HG02938 (cell line): ENCODE measurements around the gene ATG14.
"Not testable (repeated sequence)": the region's sequence is repeated elsewhere in the genome, so short reads cannot be mapped to it uniquely, and the experiment has no call there.

Experiments
- ATAC-seq: cut with Tn5 transposase; IDR thresholded peaks from one replicate; pipeline ENCODE4 v1.9.1; 2021; ENCODE audit warnings: mild to moderate bottlenecking, moderate library complexity; ENCODE audit not compliant: unreplicated experiment

ATG14 gene

DNA sequence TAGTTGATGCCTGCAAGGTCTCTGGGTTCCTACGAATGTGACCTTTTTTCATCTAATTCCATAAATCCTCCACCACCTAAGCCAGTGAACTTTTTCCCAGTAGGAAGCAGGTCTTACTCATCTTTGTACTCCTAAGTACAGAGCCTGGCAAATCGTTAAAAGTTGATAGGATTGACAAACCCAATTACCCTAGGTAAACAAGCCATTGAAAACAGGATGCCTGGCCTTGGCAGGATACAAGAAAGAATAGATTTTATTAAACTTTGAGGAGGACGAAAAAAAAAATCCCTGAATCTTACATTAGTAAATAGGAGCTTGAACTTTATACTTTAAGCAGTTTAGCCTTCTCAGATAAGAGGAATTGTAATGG is 23.2 kb upstream of the ATG14 start:
- no peak for ATAC-seq

DNA sequence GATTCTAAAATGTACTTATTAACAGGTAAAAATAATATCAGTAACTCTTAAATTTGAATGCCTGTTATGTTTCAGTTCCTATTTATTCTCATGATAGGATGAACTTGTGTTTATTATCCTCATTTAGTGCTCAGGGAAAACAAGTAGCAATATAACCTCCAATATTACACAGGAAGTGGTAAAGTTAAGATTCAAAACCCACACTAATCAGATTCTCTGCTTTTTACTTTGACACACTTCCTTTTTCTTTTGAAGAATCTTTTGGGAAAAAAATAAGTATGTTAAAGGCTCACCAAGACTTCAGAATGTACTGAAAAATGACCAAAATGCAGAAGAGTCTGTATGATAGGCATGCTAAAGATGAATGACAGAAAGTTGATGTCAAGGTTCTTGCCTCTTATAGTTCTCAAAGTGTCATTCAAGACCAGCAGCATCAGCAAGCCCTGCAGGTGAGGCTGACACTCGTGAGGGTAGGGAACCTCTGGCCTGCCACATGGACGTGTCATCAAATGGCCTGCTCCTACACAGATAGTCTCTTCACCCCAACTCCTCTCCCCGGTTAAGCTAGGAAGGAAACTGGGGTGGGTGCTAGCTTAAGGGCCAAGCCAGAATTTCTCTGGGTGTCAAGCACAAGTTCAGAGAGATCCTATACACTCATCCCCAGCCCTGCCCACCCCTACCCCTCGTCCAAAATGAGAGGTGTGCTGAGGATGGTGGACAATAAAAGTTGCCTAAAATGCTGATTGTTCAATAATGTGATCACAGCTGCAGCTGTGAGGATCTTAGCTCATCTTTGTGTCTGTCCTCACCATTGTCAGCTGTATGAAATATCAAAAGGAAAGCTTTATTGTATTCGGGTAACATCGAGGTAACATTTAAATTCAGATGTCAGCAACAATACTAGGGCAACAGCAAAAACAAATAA is 22.5 kb upstream of the ATG14 start:
- no peak for ATAC-seq

DNA sequence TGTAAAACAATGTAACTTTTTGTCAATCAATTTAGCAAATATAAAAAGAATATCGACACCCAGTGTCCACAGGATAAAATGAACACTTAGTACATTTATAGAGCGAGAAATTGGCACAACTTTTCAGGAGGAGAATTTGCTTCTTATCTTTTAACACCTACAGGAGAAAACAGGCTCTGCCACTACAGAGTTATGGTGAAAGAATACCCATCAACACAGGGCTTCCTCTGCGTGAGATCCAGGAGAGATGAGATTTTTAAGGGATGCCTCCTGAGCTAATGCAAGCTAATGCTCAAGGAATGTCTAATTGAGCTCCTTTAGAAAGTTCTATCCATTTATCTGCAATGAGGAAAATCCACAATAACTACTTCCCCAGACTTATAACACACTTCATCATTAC is 21.0 kb upstream of the ATG14 start:
- no peak for ATAC-seq

DNA sequence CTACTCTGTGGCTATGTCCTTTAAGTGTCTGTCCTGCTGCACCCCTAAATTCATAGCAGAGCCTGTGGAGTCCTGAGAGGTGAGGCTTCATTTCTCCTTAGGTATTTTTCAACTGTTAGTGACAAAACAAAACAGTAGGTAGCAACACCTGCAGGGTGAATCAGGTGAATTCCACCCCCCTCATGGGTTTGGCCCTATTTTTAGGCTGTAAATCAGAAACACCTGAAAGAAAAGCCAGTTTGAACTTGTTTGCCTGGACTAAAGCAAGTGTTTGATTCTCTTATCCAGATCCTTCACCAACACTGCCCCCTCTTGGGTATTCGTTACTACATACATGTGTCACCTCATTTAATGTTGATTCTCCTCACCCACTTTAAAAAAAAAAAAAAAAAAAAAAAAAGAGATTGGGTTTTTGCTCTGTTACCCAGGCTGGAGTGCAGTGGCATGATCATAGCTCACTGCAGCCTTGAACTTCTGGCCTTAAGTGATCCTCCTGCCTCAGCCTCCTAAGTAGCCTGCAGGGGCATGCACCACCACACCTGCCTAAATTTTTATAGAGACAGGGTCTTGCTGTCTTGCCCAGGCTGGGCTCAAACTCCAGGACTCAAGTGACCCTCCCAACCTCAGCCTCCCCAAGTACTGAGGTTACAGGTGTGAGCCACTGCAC is 18.5 kb upstream of the ATG14 start:
- no peak for ATAC-seq

DNA sequence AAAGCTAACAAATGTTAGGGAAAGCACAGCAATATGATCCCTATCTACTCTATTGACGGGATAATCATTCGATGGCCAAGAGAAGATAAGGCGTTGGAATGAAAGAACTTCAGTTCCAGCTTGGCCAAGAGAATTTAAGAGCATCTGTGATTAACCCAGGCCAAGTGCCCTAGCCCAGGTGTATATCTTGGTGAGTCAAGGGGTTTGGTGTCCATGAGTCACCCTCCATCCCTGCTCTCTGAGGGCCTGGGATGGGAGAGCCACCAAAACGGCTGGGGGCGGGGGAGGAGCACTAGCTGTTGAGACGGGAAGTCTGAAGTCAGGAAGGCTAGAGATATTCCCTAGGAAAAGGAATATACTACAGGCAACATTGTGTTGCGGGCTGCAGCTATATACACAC is 15.8 kb upstream of the ATG14 start:
- ATAC-seq: no peak

DNA sequence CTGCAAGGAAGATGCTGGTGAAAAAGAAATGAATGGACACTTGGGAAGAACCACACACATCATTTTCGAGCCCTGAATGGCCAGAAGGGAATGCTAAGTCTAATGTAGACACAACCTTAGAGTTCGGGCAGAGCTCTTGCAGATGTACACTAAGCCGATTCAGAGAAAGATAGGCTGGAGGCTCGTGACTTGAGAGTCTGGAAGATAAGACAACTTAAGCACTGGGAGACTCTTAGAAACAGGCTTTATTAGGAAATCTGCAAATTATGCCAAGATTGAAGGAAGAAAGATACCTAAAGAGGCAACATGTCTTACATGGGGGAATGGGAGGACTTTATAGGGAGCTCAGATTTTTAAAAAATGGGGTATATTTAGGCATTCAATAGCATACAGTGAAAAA is 15.3 kb upstream of the ATG14 start:
- no peak for ATAC-seq

DNA sequence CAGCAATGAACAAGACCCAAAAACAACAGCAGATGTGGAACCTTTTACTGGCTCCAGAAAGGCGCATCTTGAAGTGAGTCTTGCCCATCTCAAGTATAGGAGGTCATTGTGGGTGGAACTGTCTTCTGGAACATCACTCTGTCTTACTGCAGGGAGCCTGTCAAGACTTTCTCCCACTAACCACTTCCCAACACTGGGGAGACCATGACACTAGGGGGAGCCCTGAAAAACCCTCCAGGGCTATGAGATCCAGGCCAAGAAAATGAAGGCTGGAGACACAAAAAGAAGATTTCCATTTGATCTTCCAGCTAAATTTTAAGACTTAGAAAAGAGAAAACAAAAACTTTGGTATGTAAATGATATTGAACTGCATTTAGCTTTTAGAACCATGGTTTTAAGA is 13.5 kb upstream of the ATG14 start:
- ATAC-seq: no peak

DNA sequence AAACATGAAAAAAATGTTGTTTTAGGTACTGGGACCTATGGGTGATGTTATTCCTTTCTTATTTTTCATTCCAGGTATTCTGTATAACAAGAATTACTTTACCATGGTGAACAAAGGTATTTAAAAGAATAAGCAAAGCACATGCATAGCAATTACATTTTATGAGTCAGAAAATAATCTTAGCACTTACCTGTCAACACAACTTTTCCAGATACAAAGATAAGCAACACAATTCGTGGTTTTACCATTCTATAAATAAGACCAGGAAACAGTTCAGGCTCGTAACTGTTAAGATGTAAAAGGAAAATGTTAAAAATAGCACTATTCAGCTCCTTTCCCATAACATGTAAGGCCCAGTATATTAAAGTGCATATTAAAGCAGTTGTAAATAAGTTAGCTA is 12.3 kb upstream of the ATG14 start:
- ATAC-seq: no peak

DNA sequence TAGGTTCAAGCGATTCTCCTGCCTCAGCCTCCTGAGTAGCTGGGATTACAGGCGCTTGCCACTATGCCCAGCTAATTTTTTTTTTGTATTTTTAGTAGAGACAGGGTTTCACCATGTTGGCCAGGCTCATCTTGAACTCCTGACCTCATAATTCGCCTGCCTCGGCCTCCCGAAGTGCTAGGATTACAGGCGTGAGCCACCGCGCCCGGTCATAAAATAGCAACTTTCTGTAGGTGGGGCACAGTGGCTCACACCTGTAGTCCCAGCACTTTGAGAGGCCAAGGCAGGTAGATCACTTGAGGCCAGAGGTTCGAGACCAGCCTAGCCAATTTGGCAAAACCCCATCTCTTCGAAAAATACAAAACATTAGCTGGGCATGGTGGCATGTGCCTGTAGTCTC is 10.7 kb upstream of the ATG14 start:
- ATAC-seq: not testable (repeated sequence)

DNA sequence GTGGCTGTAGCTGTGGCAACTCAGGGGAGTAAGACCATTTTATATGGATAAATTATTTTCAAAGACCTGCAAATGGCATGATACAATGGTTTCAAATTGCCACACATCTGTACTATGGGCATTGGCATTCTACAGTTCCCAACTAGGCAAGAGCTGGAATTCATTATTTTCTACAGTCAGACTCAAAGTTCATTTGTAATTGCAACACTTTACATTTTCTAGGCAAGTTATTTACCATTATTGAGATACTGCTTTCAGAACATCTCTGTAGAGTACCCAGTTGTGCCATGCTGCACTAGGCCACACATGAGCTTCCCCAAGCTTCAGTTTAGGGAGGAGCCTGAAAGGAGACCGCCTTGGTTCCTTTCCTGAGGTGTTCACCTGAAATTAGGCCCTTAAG is 8.0 kb upstream of the ATG14 start:
- ATAC-seq: no peak

DNA sequence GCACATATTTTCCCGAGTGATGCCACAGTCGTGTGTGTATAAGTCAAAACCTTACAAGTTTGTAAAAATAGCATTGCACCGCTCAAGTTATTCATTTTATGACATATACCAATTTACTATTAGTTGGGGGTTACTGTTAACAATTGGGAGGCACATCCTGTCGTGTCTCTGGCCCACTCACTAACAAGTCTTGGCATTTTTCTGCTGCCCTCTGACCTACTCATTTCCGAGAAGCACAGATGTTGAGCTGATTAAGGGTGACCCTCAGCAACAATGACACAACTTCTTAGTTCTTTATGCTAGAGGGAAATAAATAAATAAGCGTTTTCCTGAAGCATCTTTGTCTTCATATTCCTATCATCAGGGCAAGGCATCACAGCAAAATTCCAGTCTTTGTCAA is 6.8 kb upstream of the ATG14 start:
- ATAC-seq: no peak

DNA sequence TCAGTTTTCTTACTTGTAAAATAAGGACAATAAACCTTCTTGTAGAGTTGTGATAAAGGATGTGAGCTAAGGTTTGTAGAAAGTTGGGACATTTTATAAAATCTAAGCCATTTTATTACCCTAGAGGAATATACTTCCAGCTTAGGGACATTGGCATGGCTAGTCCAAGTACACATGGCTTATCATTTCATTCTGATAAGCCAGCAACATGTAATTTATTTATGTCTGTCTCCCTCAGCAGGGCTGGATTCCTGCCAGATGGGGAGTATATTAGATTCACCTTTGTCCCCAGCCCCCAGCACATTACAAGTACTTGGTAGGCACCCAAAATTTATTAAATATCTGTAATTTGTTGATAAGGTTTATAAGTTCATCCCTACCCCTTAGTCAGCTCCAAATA is 6.3 kb upstream of the ATG14 start:
- ATAC-seq: no peak

DNA sequence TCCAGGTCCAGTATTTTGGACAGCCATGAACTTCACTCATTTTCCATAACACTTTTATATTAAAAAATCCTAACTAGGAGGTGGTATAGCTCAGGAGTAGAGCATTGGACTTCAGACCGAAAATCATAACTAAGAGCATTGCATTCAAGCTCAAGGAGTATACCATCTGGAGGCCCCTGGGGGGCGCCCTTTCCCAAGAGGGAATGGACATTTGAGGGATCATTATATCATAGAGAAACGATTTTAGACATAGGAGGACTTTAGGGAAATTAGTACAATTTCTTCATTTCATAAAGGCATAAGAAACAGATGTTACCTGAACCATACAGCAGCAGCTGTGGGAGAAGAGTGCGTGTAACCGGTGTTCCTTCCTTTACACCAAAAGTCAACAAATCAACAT is 5.2 kb upstream of the ATG14 start:
- no peak for ATAC-seq

DNA sequence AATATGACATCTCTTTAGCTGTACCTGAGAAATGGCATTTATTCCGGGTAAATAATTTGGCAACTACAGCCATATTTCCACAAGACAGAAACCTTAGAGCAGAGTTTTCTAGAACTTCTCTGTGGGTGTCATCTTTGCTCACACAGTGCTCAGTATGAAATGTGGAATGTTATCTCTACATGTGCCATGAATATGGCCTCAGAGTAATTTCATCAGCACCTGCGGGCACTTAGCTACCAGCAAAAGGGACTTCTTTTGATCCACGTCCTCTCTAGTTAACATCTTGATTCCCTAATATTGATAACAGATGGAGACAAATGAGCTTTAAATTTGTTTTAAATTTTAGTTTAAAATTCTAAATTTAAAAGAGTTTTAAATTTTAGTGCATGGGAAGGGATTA is 2.9 kb upstream of the ATG14 start:
- no peak for ATAC-seq

DNA sequence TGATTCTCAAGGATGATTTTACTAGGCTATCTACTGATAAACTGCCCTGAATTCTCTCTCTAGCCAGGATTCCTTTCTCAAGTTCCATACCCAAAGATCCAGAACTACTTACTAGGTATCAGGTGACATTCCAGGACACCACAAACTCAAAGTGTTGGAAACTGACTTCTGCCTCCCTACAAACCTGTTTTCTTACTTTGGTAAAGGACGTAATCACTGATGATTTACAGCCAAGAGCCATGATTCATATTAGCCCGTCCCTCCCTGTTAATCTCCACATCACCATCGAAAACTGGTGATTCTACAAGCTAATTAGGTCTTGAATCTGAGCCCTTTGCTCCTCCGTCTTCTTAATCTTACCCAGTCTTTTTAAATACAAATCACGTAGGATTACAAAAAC is 1.0 kb upstream of the ATG14 start:
- ATAC-seq: no peak

DNA sequence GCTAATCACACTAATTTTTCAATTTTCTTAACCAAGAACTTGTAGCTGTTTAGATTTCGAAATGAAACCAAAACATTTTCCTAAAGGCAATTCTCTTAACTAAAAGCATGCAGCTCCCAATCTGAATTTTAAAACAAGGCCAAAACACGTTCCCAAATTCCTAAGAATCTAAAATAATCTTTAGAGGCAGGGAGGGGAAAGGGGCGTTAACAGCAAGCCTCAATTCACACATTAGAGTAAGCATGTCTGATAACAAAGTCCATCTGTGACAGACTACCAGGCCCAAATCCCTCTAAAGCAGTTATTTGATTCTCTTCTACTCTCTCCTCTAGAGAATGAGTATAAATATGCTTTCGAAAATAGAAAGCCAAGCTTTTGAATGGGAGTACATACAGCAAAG is 754 bp downstream of the ATG14 start:
- no peak for ATAC-seq

DNA sequence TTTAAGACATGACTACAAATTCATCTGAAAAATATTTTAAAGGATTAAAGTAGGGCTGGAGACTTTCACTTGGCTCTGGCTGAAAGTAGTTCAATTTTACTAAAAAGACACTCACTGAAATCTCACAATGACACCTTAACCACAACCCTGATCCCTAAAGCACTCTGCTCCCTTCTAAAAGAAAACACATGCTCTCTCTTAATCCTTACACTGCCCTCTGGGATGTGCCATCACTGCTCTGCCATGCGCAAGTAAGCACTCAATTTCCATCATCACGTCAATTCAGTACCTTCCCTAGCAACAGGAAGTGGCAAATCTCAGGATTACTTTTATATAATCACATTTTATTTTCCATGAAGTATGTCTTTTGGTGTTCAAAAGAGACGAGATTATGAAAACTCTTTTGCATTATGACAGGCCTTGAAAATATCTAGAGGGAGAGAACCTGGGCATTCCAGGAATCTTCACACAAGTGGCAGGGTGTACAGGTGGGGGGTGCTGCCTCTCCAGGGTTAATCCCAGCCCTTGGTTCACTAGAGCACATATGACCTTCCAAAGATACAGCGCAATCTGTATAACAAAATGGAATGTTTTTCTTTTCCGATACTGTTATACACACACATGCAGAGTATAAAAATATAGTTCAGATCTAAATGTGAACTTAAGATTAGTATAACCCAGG is 7.3 kb downstream of the ATG14 start:
- ATAC-seq: no peak

DNA sequence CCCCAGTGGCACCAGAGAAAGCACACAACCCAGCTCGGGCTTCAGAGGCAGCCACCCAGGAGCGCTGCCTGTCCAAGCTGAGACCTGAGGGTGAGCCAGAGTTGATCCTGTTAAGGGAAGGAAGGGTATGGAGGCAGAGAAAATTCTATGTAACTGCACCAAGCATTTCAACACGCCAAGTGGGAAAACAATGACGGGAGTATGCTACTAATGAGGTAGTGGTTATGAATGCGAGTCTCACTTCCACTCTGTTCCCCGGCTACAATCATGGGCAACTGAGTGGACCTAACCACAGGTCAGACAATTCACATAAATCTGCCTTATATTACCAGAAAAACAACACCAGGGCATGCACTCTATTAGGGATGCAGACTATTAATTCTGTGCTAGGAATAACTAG is 9.9 kb downstream of the ATG14 start:
- no peak for ATAC-seq

DNA sequence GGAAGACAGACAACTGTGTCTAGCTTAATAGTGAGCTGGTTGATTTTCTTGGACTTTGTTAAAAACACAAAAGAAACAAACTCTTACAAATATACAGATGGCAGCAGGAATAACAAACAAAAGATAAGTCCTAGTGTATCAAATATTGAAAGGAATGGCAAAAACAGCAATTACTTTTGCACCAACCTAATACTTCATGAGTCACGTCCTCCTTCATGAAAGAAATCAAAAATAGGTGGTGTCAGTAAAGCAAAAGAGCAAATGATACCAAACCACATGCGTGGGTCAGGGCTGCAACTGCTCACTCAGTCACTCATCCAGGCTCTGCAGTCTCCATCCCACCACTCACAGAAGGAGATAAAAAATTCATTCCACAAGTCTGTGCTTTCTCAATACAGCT is 11.8 kb downstream of the ATG14 start:
- no peak for ATAC-seq

DNA sequence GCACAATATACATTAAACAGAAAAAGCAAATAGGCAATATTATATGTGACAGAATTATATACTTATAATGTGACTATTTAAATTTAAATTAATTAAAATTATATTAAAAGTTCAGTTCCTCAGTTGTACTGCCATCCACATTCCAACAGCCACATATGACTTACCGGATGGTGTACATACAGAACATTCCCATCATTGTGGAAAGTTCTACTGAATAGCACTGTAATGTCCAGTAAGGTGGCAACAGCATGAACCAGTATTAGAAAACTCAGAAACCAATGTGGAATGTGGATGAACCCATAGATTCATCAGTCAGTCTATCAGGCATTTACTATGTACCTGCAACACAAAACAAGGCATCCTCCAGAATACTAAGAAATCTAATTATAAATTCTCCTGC is 12.4 kb downstream of the ATG14 start:
- no peak for ATAC-seq

DNA sequence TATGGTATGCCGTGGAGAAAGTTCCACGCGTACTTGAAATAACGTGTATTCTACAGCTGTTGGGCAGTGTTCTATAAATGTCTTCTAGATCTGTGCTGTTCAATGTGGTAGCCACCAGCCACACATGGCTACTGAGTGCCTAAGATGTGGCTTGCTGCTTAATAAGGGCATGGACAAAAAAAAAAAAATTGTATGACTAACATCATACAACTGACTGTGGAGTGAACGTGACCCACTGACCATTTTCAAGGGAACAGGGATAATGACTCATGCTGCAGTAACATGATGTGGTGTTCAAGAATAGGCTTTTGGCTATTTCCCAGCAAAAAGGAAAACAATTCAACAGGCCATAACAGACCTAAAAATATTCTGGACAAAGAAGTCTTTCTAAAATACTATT is 13.0 kb downstream of the ATG14 start:
- no peak for ATAC-seq

DNA sequence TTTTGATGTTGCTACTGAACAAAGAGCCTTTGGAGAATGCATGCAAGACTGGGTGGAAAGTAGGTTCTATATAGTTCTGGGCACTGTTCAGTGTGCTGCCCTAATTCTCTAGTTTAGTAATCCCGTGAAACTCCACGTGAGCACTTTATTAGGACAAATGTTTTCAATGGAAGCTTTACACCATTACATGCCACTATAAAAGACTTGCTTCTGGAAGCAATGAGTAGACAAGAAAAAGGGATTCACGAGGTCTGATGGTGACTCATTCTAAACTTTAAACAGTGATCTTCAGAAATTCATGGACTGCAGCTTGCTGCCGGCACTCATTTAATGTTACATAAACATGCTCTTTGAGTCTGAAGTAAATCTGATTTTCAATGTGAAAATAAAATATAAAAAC is 22.3 kb downstream of the ATG14 start:
- no peak for ATAC-seq
